ENCODE measurements around the gene VTI1B. TPM values are rescaled to one million over a fixed set of nuclear protein-coding genes. Genes with fewer than 3 reads are reported as not detected.

The VTI1B gene
- total RNA-seq, 6 donors from 2014 or later, result 39.8 to 107 (median 57.5) TPM

DNA sequence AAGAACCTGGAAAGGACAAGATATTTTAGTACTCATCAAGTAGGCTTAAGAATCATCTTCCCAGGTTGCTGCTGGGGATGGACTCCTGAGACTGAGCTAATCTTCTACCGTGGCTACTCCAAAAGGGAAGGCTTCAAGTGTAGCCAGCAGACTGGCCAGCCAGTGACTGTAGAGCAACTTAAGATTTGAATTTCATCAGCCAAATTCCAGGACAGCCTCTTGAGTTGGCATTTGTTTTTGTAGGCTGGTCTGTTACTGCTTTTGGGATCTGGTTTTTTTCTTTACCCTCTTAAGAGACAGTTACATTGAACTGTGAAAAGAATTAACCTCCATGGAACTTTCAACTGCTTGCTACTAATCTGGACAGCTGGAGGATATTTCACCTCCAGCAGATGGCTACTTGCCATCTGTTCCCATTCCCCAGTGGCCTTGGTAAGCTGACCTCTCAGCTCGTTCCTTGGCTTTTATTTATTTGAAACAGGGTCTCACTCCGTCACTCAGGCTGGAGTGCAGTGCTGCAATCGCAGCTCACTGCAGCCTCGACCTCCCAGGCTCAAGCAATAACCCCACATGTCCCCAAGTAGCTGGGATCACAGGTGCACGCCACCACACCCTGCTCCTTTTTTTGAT lies 20.7 kb downstream of the VTI1B start:
- WGBS, 2 donors, result 74 to 83% methylated on average over 6 of the region's 6 CpGs
- H3K36me3 ChIP-seq, result peaks cover 22 to 99% (median 79%) of the 10 kb centered on the region in 4 donors
- ATAC-seq (ENCODE audit: low FRiP score in 2 of 2) (no peak), DNase-seq (peak in 1 of 2 donors; percentile 42)
- TF ChIP-seq, protein P1, sequence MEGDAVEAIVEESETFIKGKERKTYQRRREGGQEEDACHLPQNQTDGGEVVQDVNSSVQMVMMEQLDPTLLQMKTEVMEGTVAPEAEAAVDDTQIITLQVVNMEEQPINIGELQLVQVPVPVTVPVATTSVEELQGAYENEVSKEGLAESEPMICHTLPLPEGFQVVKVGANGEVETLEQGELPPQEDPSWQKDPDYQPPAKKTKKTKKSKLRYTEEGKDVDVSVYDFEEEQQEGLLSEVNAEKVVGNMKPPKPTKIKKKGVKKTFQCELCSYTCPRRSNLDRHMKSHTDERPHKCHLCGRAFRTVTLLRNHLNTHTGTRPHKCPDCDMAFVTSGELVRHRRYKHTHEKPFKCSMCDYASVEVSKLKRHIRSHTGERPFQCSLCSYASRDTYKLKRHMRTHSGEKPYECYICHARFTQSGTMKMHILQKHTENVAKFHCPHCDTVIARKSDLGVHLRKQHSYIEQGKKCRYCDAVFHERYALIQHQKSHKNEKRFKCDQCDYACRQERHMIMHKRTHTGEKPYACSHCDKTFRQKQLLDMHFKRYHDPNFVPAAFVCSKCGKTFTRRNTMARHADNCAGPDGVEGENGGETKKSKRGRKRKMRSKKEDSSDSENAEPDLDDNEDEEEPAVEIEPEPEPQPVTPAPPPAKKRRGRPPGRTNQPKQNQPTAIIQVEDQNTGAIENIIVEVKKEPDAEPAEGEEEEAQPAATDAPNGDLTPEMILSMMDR (IDR thresholded peaks at IDR 0.05), result no peak
- TF ChIP-seq POLR2A (IDR thresholded peaks at IDR 0.05) (no peak), POLR2AphosphoS5 (IDR thresholded peaks at IDR 0.05) (no peak), EP300 (IDR thresholded peaks at IDR 0.05) (no peak)
- H3K27ac ChIP-seq, result no peak overlapping the region
- H3K27me3 ChIP-seq, result no peaks in the 10 kb centered on the region
- H3K4me3 ChIP-seq, result no peak overlapping the region
- no peaks in the 10 kb centered on the region for H3K4me1 ChIP-seq
- H3K9me3 ChIP-seq, result no peaks in the 10 kb centered on the region

DNA sequence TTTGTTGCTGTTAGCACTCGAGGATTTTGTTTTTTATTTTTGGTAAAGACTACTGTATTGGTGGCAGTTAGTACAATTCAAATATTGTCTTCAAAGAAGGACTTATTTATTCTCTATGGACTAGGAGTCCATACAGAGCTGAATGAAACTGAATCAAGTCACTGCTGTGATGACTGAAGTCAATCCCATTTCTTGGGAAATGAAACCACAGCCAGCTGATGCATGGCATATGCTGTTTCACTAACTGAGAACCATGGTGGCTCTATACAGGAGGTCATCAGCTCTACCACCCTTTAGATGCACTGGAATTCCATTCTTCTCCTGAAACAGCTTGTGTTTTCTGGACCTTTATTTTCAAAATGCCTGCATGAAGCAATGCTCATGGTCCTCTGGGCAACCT lies 22.2 kb downstream of the VTI1B start:
- H3K27ac ChIP-seq, result no peak overlapping the region
- H3K27me3 ChIP-seq, result no peaks in the 10 kb centered on the region
- ATAC-seq (ENCODE audit: low FRiP score in 2 of 2) (no peak), DNase-seq (no peak)
- H3K4me3 ChIP-seq, result no peak overlapping the region
- H3K9me3 ChIP-seq, result no peaks in the 10 kb centered on the region
- 85 to 93% methylated on average over 1 of the region's 1 CpG for WGBS, 2 donors
- TF ChIP-seq POLR2AphosphoS5 (IDR thresholded peaks at IDR 0.05) (no peak), EP300 (IDR thresholded peaks at IDR 0.05) (no peak), POLR2A (IDR thresholded peaks at IDR 0.05) (no peak)
- TF ChIP-seq, protein P1 (IDR thresholded peaks at IDR 0.05), result no peak
- H3K36me3 ChIP-seq, result peaks cover 23 to 98% (median 78%) of the 10 kb centered on the region in 4 donors
- H3K4me1 ChIP-seq, result no peaks in the 10 kb centered on the region

DNA sequence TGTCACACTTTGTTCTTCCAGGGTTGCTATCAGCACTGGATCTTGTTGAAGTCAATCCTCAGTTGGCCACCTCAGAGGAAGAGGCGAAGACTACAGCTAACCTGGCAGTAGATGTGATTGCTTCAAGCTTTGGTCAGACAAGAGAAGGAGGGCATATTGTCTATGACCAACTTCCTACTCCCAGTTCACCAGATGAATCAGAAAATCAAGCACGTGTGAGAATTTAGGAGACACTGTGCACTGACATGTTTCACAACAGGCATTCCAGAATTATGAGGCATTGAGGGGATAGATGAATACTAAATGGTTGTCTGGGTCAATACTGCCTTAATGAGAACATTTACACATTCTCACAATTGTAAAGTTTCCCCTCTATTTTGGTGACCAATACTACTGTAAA lies 23.7 kb downstream of the VTI1B start:
- TF ChIP-seq POLR2AphosphoS5 (IDR thresholded peaks at IDR 0.05) (no peak), EP300 (IDR thresholded peaks at IDR 0.05) (no peak), POLR2A (IDR thresholded peaks at IDR 0.05) (no peak)
- TF ChIP-seq, protein P1 (IDR thresholded peaks at IDR 0.05), result no peak
- DNase-seq (no peak), ATAC-seq (ENCODE audit: low FRiP score in 2 of 2) (no peak)
- 83 to 88% methylated on average over 2 of the region's 2 CpGs for WGBS, 2 donors
- Histone ChIP-seq H3K4me3 (no peak overlapping the region), H3K27me3 (no peaks in the 10 kb centered on the region), H3K9me3 (no peaks in the 10 kb centered on the region), H3K36me3 (peaks cover 22 to 97% (median 67%) of the 10 kb centered on the region in 4 donors), H3K27ac (no peak overlapping the region), H3K4me1 (no peaks in the 10 kb centered on the region)

DNA sequence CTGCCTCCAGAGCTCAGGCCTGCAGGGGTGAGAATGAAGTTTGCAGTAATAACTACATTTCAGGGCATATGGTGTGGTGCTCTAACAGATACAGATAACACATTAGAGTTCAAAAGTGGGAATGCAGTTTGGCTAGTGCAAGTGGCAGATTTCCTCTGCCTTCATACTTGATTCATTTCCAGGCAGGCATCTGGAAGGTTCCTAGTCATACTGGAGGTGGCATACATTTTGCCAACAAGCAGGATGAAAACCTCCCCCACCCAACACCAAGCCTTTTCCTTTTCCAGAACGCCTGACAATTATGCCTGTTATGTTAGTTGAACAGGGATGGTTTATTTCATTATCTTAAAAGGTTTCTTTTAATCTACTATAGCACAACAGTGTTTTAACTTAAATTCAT lies 24.3 kb downstream of the VTI1B start:
- no peak overlapping the region for H3K27ac ChIP-seq

More for the DNA sequence above, 24.3 kb downstream of the VTI1B start:
- Histone ChIP-seq H3K4me1 (no peaks in the 10 kb centered on the region), H3K4me3 (no peak overlapping the region), H3K27me3 (no peaks in the 10 kb centered on the region), H3K36me3 (peaks cover 17 to 95% (median 65%) of the 10 kb centered on the region in 4 donors), H3K9me3 (no peaks in the 10 kb centered on the region)
- no peak for ATAC-seq (ENCODE audit: low FRiP score in 2 of 2)
- TF ChIP-seq POLR2A (IDR thresholded peaks at IDR 0.05), result no peak
- no peak for TF ChIP-seq EP300 (IDR thresholded peaks at IDR 0.05)
- TF ChIP-seq, protein P1 (IDR thresholded peaks at IDR 0.05), result no peak
- TF ChIP-seq POLR2AphosphoS5 (IDR thresholded peaks at IDR 0.05), result no peak
- no peak for DNase-seq
- 80 to 87% methylated on average over 1 of the region's 1 CpG for WGBS, 2 donors
